Sigmoid colon (tissue), 7 donors: ENCODE data around the gene OTOF. TPM values are rescaled to one million over a fixed set of nuclear protein-coding genes. Genes with fewer than 3 reads are reported as not detected.

Source experiments
- DNase-seq: peaks from one replicate; pipeline ENCODE4 v3.0.0-alpha.2; 2019
- H3K27ac ChIP-seq, 4 donors: fragments of 200-600 bp; sonication (generic); one replicate each; pipeline ENCODE4 v1.5.1; 2016 to 2019; ENCODE audit warnings: mild to moderate bottlenecking in 1 of 4
- H3K27me3 ChIP-seq, 3 donors: fragments of 200-600 bp; sonication (generic); one replicate each; pipeline ENCODE4 v1.5.1; 2019; ENCODE audit warnings: mild to moderate bottlenecking in 1 of 3
- H3K36me3 ChIP-seq, 4 donors: fragments of 200-600 bp; sonication (generic); one replicate each; pipeline ENCODE4 v1.5.1; 2016 to 2019
- H3K4me1 ChIP-seq, 4 donors: fragments of 200-600 bp; sonication (generic); one replicate each; pipeline ENCODE4 v1.5.1; 2017 to 2019
- H3K4me3 ChIP-seq, 4 donors: fragments of 200-600 bp; sonication (generic); one replicate each; pipeline ENCODE4 v1.5.1; 2017 to 2019; ENCODE audit warnings: mild to moderate bottlenecking in 2 of 4, moderate library complexity in 1 of 4
- H3K9me3 ChIP-seq, 4 donors: fragments of 200-600 bp in 3 of 4; sonication (generic) in 3 of 4; one replicate each; pipeline versions ENCODE4 v1.5.1 to v1.6.1; 2013 to 2019
- EP300 ChIP-seq, 4 donors: sonication (generic); formaldehyde crosslinking; IDR thresholded peaks; one replicate each; pipeline ENCODE4 v1.6.1; 2017; ENCODE audit warnings: antibody characterized with exemption in 4 of 4
- POLR2A ChIP-seq, 2 donors: fragments of 450-650 bp; IDR thresholded peaks; one replicate each; pipeline ENCODE4 v1.6.1; 2016; ENCODE audit warnings: antibody characterized with exemption in 2 of 2, mild to moderate bottlenecking in 2 of 2, moderate library complexity in 2 of 2
- POLR2AphosphoS5 ChIP-seq, 4 donors: sonication (generic); formaldehyde crosslinking; IDR thresholded peaks; one replicate each; pipeline ENCODE4 v1.6.1; 2017; ENCODE audit warnings: antibody characterized with exemption in 4 of 4
- WGBS, 2 donors: extraction: QIAGEN DNeasy Blood & Tissue Kit; methylation state at CpG; one replicate each; pipeline ENCODE4 v1.1.7; 2013; 5-methylcytosine and 5-hydroxymethylcytosine counted together
- intact Hi-C: fragments of 100-400 bp; cut with DNase I; formaldehyde crosslinking; loops from one replicate; pipeline ENCODE4 v1.15.1; 2023
- polyA plus RNA-seq, 3 donors: library from polyadenylated mRNA; stranded (reverse); fragments of 200-250 nt; gene quantifications; one replicate each; pipeline ENCODE4 v1.2.3, GENCODE V29; 2013
- total RNA-seq, 4 donors: library from RNA; depleted of rRNA; stranded (reverse); fragments of >200 nt; gene quantifications; one replicate each; pipeline ENCODE4 v1.1.0, GENCODE V29; 2016
- TF ChIP-seq, protein P1 (sequence below), 4 experiments: fragments of 450-650 bp in 3 of 4; fragments of 200-600 bp in 1 of 4; IDR thresholded peaks; one replicate each; pipeline ENCODE4 v1.5.1; 2016 to 2019; ENCODE audit warnings: antibody characterized with exemption in 4 of 4, mild to moderate bottlenecking in 3 of 4, moderate library complexity in 2 of 4
- donor health status: healthy with polysubstance abuse.
- donor health status: Bipolar disorder and iron deficiency.
- donor health status: healthy.

OTOF gene
- total and polyA plus RNA-seq, 7 donors: 0.32 to 0.71 TPM; not detected in 5

DNA sequence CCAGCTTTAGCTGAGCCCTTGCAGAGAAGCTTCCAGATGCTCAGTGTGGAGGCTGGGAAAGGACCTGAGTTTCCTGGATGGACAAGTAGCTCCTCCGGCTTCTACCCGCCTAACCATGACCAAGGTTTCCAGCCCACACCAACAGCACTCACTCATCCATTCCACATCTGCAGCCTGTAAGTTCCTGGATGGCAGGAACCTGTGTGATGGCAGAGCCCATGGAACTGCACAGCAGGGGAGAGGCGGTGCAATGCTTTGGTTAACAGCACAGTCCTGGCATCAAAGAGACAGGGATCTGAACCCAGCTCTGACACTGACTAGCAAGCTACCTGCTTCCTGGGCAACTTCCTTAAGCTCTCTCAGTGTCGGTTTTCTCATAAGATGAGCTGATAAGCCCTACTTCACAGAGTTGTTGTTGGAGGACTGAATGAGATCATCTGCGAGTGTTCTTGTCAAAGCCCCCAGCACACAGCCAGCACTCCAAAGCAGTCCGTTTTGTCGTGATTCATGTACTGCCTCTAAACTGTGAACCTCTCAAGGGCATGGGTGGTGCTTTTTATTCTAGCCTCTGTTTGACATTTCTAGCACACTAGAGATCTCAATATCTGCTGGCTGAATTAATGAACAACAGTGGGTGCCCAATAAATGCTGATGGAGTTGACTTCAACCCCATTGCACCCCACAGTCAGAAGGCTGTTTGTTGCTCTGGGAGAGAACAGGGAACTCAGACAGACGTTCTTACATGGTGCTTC is 41.6 kb upstream of the OTOF start:
- H3K9me3 ChIP-seq: no peaks in the 10 kb centered on the region
- whole genome bisulfite sequencing, 2 donors: 46 to 58% methylated on average over 8 of the region's 8 CpGs
- no peak for TF ChIP-seq EP300 (IDR thresholded peaks at IDR 0.05)
- no peak for TF ChIP-seq POLR2A (IDR thresholded peaks at IDR 0.05)
- TF ChIP-seq, protein P1, sequence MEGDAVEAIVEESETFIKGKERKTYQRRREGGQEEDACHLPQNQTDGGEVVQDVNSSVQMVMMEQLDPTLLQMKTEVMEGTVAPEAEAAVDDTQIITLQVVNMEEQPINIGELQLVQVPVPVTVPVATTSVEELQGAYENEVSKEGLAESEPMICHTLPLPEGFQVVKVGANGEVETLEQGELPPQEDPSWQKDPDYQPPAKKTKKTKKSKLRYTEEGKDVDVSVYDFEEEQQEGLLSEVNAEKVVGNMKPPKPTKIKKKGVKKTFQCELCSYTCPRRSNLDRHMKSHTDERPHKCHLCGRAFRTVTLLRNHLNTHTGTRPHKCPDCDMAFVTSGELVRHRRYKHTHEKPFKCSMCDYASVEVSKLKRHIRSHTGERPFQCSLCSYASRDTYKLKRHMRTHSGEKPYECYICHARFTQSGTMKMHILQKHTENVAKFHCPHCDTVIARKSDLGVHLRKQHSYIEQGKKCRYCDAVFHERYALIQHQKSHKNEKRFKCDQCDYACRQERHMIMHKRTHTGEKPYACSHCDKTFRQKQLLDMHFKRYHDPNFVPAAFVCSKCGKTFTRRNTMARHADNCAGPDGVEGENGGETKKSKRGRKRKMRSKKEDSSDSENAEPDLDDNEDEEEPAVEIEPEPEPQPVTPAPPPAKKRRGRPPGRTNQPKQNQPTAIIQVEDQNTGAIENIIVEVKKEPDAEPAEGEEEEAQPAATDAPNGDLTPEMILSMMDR (IDR thresholded peaks at IDR 0.05): no peak
- no peak for TF ChIP-seq POLR2AphosphoS5 (IDR thresholded peaks at IDR 0.05)
- H3K36me3 ChIP-seq: no peaks in the 10 kb centered on the region
- intact Hi-C loops: no loop called here
- no peak overlapping the region for H3K27ac ChIP-seq
- H3K4me1 ChIP-seq: no peaks in the 10 kb centered on the region
- peaks cover 0 to 3% (median 0%) of the 10 kb centered on the region in 3 donors for H3K27me3 ChIP-seq
- no peak for DNase-seq
- H3K4me3 ChIP-seq: no peak overlapping the region

DNA sequence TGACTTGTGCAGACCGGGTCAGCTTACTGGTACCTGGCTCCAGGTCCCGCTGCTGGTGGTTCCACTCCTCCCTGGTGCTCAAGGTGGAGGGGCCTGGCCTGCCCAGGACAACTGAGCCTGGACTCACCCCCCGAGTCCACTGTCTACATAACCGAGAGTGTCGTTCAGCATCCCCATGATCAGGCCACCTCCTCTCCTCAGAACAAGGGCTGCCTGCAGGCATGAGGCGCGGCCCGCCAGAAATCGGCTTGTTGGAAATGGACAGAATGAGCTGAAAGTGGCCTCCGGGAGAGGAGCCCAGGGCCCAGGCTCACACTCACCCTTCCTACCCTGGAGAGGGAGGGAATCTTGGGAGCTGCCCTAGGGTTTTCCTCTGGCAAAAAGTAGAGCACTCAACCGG is 38.9 kb upstream of the OTOF start:
- WGBS, 2 donors: 86 to 91% methylated on average over 11 of the region's 11 CpGs
- no peak for DNase-seq
- TF ChIP-seq EP300 (IDR thresholded peaks at IDR 0.05) (no peak), POLR2A (IDR thresholded peaks at IDR 0.05) (no peak)
- TF ChIP-seq, protein P1 (IDR thresholded peaks at IDR 0.05): no peak
- Histone ChIP-seq H3K27me3 (peaks cover 0 to 3% (median 0%) of the 10 kb centered on the region in 3 donors), H3K27ac (no peak overlapping the region), H3K4me1 (no peaks in the 10 kb centered on the region), H3K4me3 (no peak overlapping the region), H3K36me3 (no peaks in the 10 kb centered on the region), H3K9me3 (no peaks in the 10 kb centered on the region)
- intact Hi-C loops: no loop called here

DNA sequence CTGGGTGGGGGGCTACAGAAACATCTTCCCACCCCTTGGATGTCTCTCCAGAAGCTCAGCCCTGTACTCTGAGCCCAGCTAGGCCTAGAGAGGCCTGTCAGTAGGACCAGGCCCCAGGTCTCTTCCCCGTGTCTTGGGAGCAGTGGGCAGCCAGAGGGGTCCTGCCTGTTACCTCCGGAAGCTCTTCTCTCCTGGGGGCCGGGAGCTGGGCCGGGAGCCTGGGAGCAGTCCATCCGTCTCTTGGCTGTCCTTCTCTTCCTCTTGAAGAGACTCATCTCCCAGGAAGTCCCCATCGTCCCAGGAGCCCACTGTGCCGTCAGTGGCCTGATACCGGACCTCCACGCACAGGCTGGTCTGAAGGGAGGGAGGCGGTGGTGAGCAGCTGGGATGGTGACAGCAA is 38.3 kb upstream of the OTOF start:
- peaks cover 0 to 3% (median 0%) of the 10 kb centered on the region in 3 donors for H3K27me3 ChIP-seq
- no peaks in the 10 kb centered on the region for H3K9me3 ChIP-seq
- no peak overlapping the region for H3K4me3 ChIP-seq
- no peak overlapping the region for H3K27ac ChIP-seq
- intact Hi-C loops: no loop called here
- TF ChIP-seq POLR2A (IDR thresholded peaks at IDR 0.05): no peak
- no peak for TF ChIP-seq EP300 (IDR thresholded peaks at IDR 0.05)
- no peak for TF ChIP-seq POLR2AphosphoS5 (IDR thresholded peaks at IDR 0.05)
- TF ChIP-seq, protein P1 (IDR thresholded peaks at IDR 0.05): no peak
- WGBS, 2 donors: 92 to 94% methylated on average over 10 of the region's 10 CpGs
- DNase-seq: no peak
- no peaks in the 10 kb centered on the region for H3K4me1 ChIP-seq
- no peaks in the 10 kb centered on the region for H3K36me3 ChIP-seq

DNA sequence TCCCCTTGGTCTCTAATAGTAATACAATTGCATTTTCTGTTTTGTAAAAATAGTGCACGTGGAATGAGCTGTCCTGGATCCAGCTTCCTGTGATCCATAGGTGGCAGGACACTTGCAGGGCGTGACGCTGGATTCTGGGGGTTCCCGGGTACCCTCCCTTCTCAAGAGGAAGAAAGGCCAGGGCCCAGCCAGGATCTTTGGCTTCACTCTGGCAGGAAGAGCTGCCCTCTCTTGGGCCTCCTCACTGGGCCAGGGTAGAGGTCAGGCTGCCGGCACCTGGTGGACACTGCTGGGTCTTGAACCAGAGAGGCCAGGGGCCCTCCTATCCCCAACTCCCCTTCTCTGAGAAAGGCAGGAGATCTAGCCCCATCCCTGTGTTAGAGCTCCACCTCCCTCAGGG is 37.8 kb upstream of the OTOF start:
- 75 to 77% methylated on average over 5 of the region's 5 CpGs for WGBS, 2 donors
- Histone ChIP-seq H3K36me3 (no peaks in the 10 kb centered on the region), H3K27me3 (peaks cover 0 to 3% (median 0%) of the 10 kb centered on the region in 3 donors), H3K27ac (no peak overlapping the region), H3K9me3 (no peaks in the 10 kb centered on the region), H3K4me1 (no peaks in the 10 kb centered on the region), H3K4me3 (no peak overlapping the region)
- TF ChIP-seq EP300 (IDR thresholded peaks at IDR 0.05) (no peak), POLR2A (IDR thresholded peaks at IDR 0.05) (no peak), POLR2AphosphoS5 (IDR thresholded peaks at IDR 0.05) (no peak)
- TF ChIP-seq, protein P1 (IDR thresholded peaks at IDR 0.05): no peak
- intact Hi-C loops: no loop called here
- no peak for DNase-seq

DNA sequence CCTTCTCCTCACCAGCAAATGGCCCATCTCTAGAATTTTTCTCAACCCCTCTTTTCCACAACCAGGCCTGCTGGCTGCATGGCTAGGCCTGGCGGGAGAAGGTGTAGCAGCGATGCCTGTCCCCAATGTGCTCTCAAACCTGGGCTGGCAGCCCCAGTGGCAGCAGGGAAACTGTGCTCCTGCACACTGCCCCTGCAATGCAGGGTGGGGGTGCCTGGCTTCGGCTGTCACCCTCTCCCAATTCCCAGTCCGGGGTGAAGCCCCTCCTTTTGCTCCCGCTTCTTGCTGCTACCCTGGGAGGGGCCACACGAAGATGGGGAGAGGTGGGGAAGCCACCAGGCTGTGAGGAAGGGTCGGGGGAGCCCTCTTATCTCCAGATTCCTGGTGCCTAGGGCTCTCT is 36.1 kb upstream of the OTOF start:
- intact Hi-C loops: no loop called here
- no peaks in the 10 kb centered on the region for H3K36me3 ChIP-seq
- no peak for DNase-seq
- H3K27me3 ChIP-seq: no peaks in the 10 kb centered on the region
- no peaks in the 10 kb centered on the region for H3K4me1 ChIP-seq
- H3K9me3 ChIP-seq: no peaks in the 10 kb centered on the region
- WGBS, 2 donors: 77 to 88% methylated on average over 7 of the region's 7 CpGs
- H3K27ac ChIP-seq: no peak overlapping the region
- no peak overlapping the region for H3K4me3 ChIP-seq
- no peak for TF ChIP-seq POLR2AphosphoS5 (IDR thresholded peaks at IDR 0.05)
- TF ChIP-seq EP300 (IDR thresholded peaks at IDR 0.05): no peak
- no peak for TF ChIP-seq POLR2A (IDR thresholded peaks at IDR 0.05)
- TF ChIP-seq, protein P1 (IDR thresholded peaks at IDR 0.05): no peak
